Neuronal stem cell (in vitro differentiated cells): ENCODE data around the gene PTPRE.

Experiments used
- DNase-seq: peaks from one replicate; pipeline ENCODE4 v3.0.0-alpha.2; 2013; ENCODE audit warnings: low spot score
- H2AFZ ChIP-seq: one replicate; pipeline ENCODE4 v1.6.1; 2013; ENCODE audit warnings: mild to moderate bottlenecking, low read length, inconsistent platforms
- H2AK5ac ChIP-seq: 2 replicates; pipeline ENCODE4 v1.6.1; 2013; ENCODE audit warnings: low read depth, mild to moderate bottlenecking, inconsistent platforms, low read length, moderate library complexity, mixed read lengths
- H2BK120ac ChIP-seq: 2 replicates; pipeline ENCODE4 v1.6.1; 2013; ENCODE audit warnings: low read depth, mild to moderate bottlenecking, inconsistent platforms, low read length, moderate library complexity, mixed read lengths
- H2BK12ac ChIP-seq: one replicate; pipeline ENCODE4 v1.6.1; 2013; ENCODE audit warnings: low read length, inconsistent platforms
- H2BK15ac ChIP-seq: 2 replicates; pipeline ENCODE4 v1.6.1; 2013; ENCODE audit warnings: mild to moderate bottlenecking, low read length, inconsistent platforms, mixed read lengths
- H2BK5ac ChIP-seq: one replicate; pipeline ENCODE4 v1.6.1; 2013; ENCODE audit warnings: inconsistent platforms, mild to moderate bottlenecking, low read length, moderate library complexity
- H3K14ac ChIP-seq: one replicate; pipeline ENCODE4 v1.6.1; 2013; ENCODE audit warnings: low read length, inconsistent platforms
- H3K18ac ChIP-seq: 2 replicates; pipeline ENCODE4 v1.6.1; 2013; ENCODE audit warnings: low read length, inconsistent platforms
- H3K23ac ChIP-seq: 2 replicates; pipeline ENCODE4 v1.6.1; 2013; ENCODE audit warnings: low read depth, mild to moderate bottlenecking, mixed read lengths, low read length, inconsistent platforms; ENCODE audit not compliant: poor library complexity
- H3K27ac ChIP-seq: replicated peaks from 3 replicates; pipeline ENCODE4 v1.5.1; 2013; ENCODE audit warnings: low read length, inconsistent platforms
- H3K27me3 ChIP-seq, 3 experiments: 2 replicates each; pipeline ENCODE4 v1.6.1; 2013; ENCODE audit warnings: low read length in 3 of 3, mild to moderate bottlenecking in 2 of 3, inconsistent platforms in 1 of 3, low read depth in 1 of 3, mixed read lengths in 1 of 3, moderate library complexity in 1 of 3; ENCODE audit not compliant: control insufficient read depth in 3 of 3, insufficient read depth in 3 of 3
- H3K36me3 ChIP-seq, 2 donors: replicated peaks in 1 of 2; 2 replicates each; pipeline ENCODE4 v1.6.1; 2013; ENCODE audit warnings: low read length in 2 of 2; ENCODE audit not compliant: control insufficient read depth in 2 of 2, insufficient read depth in 2 of 2
- H3K4ac ChIP-seq: 2 replicates; pipeline ENCODE4 v1.6.1; 2013; ENCODE audit warnings: inconsistent platforms, mild to moderate bottlenecking, low read length, moderate library complexity
- H3K4me1 ChIP-seq, 2 donors: 1 replicate in 1 of 2; 2 replicates in 1 of 2; pipeline ENCODE4 v1.6.1; 2013; ENCODE audit warnings: low read length in 2 of 2, low read depth in 1 of 2; ENCODE audit not compliant: control insufficient read depth in 2 of 2, insufficient read depth in 1 of 2
- H3K4me2 ChIP-seq: one replicate; pipeline ENCODE4 v1.6.1; 2013; ENCODE audit warnings: mild to moderate bottlenecking, low read length, inconsistent platforms; ENCODE audit not compliant: insufficient read depth, poor library complexity, severe bottlenecking
- H3K4me3 ChIP-seq, 2 donors: 2 replicates each; pipeline ENCODE4 v1.5.1; 2013; ENCODE audit warnings: low read length in 2 of 2, mild to moderate bottlenecking in 2 of 2, inconsistent platforms in 1 of 2, moderate library complexity in 1 of 2
- H3K79me1 ChIP-seq: one replicate; pipeline ENCODE4 v1.6.1; 2013; ENCODE audit warnings: low read depth, mild to moderate bottlenecking, inconsistent platforms, low read length, moderate library complexity
- H3K9ac ChIP-seq: one replicate; pipeline ENCODE4 v1.6.1; 2013; ENCODE audit warnings: mild to moderate bottlenecking, low read depth, low read length, inconsistent platforms; ENCODE audit not compliant: poor library complexity
- H3K9me3 ChIP-seq, 2 donors: replicated peaks in 1 of 2; 2 replicates each; pipeline versions ENCODE3 to v1.6.1; 2013; ENCODE audit warnings: low read length in 2 of 2, mild to moderate bottlenecking in 2 of 2, inconsistent platforms in 1 of 2, low read depth in 1 of 2, mixed read lengths in 1 of 2, moderate library complexity in 1 of 2; ENCODE audit not compliant: control insufficient read depth in 2 of 2, insufficient read depth in 1 of 2
- H4K8ac ChIP-seq: one replicate; pipeline ENCODE4 v1.6.1; 2013; ENCODE audit warnings: low read depth, mild to moderate bottlenecking, inconsistent platforms, low read length, moderate library complexity
- H4K91ac ChIP-seq: one replicate; pipeline ENCODE4 v1.6.1; 2013; ENCODE audit warnings: low read length, low read depth, mild to moderate bottlenecking, inconsistent platforms; ENCODE audit not compliant: poor library complexity
- WGBS, 2 donors: extraction: QIAGEN DNeasy Blood & Tissue Kit; methylation state at CpG; one replicate each; pipeline ENCODE4 v1.1.7; 2013; ENCODE audit warnings: missing lambda C conversion rate in 2 of 2, mixed read lengths in 1 of 2; ENCODE audit not compliant: insufficient read length in 2 of 2, insufficient replicate concordance in 1 of 2; ENCODE audit errors: extremely low coverage in 2 of 2; 5-methylcytosine and 5-hydroxymethylcytosine counted together

The PTPRE gene

DNA sequence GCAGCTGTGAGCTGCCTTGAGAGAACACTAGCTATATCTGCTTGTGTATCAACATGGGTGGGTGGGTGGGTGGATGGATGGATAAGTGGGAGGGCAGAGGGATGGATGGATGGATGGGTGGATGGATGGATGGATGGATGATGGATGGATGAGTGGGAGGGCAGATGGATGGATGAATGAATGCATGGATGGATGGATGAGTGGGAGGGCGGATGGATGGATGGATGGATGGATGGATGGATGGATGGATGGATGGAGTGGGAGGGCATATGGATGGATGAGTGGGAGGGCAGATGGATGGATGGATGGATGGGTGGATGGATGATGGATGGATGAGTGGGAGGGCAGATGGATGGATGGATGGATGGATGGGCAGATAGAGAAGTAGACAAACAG, 143.2 kb downstream of the PTPRE start:
- Histone ChIP-seq H3K9ac (no peak overlapping the region), H3K18ac (no peak overlapping the region), H2AK5ac (no peak overlapping the region), H3K27ac (no peak overlapping the region), H3K14ac (no peak overlapping the region), H3K27me3 (no peaks in the 10 kb centered on the region), H3K4me1 (peaks cover 0 to 4% of the 10 kb centered on the region in 2 donors), H3K79me1 (no peaks in the 10 kb centered on the region), H4K91ac (no peak overlapping the region), H2BK120ac (no peak overlapping the region), H2BK12ac (no peak overlapping the region), H3K4ac (no peak overlapping the region), H3K9me3 (no peaks in the 10 kb centered on the region), H3K23ac (no peak overlapping the region), H4K8ac (no peak overlapping the region), H2BK15ac (no peak overlapping the region), H2AFZ (no peak overlapping the region), H2BK5ac (no peak overlapping the region), H3K36me3 (no peaks in the 10 kb centered on the region), H3K4me3 (no peak overlapping the region), H3K4me2 (no peak overlapping the region)
- WGBS, 2 donors, result no CpG with 5 or more reads among the region's 1 CpG
- DNase-seq, result no peak

- Histone ChIP-seq H3K14ac (no peak overlapping the region), H3K9me3 (no peaks in the 10 kb centered on the region), H4K91ac (no peak overlapping the region), H4K8ac (no peak overlapping the region), H3K23ac (no peak overlapping the region), H3K18ac (no peak overlapping the region), H3K27me3 (no peaks in the 10 kb centered on the region), H2AK5ac (no peak overlapping the region), H2BK15ac (no peak overlapping the region), H2BK120ac (no peak overlapping the region), H3K79me1 (no peaks in the 10 kb centered on the region), H3K4ac (no peak overlapping the region), H2BK5ac (no peak overlapping the region), H3K4me1 (peaks cover 0 to 4% of the 10 kb centered on the region in 2 donors), H3K4me2 (no peak overlapping the region), H3K36me3 (no peaks in the 10 kb centered on the region), H2BK12ac (no peak overlapping the region), H2AFZ (no peak overlapping the region), H3K9ac (no peak overlapping the region), H3K27ac (no peak overlapping the region), H3K4me3 (no peak overlapping the region)
- no peak for DNase-seq
These were observed 144.0 kb downstream of the PTPRE start for GRCh38 chr10:128050936-128051335.

DNA sequence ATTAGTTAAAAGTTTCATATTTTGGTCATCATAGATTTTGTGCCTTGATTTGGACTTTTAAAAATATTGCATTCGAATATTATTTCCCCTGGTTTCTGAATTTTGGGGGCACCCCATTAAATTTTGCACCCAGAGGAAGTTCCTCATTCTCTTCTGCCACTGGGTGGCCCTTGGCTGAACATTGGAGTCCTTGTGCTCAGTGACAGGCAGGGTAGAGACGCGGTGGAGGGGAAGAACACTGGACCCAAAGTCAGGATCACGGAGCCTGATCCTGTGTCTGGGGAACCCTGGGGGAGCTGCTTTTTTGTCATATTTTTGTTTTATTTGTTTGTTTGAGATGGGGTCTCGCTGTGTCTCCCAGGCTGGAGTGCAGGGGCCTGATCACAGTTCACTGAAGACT, 144.6 kb downstream of the PTPRE start:
- no peaks in the 10 kb centered on the region for H3K36me3 ChIP-seq
- H3K4ac ChIP-seq, result no peak overlapping the region
- no peak overlapping the region for H2AFZ ChIP-seq
- no peak overlapping the region for H4K91ac ChIP-seq
- no peak overlapping the region for H3K14ac ChIP-seq
- H3K9me3 ChIP-seq, result no peaks in the 10 kb centered on the region
- no CpG with 5 or more reads among the region's 5 CpGs for WGBS, 2 donors
- H3K79me1 ChIP-seq, result no peaks in the 10 kb centered on the region
- no peak overlapping the region for H3K4me3 ChIP-seq
- peaks cover 0 to 4% of the 10 kb centered on the region in 2 donors for H3K4me1 ChIP-seq
- no peak overlapping the region for H3K18ac ChIP-seq
- no peak overlapping the region for H3K9ac ChIP-seq
- H3K4me2 ChIP-seq, result no peak overlapping the region
- no peak overlapping the region for H4K8ac ChIP-seq
- no peak for DNase-seq
- H3K23ac ChIP-seq, result no peak overlapping the region
- no peak overlapping the region for H2BK12ac ChIP-seq
- H2BK5ac ChIP-seq, result no peak overlapping the region
- H2AK5ac ChIP-seq, result no peak overlapping the region
- H3K27ac ChIP-seq, result no peak overlapping the region
- no peaks in the 10 kb centered on the region for H3K27me3 ChIP-seq
- H2BK120ac ChIP-seq, result no peak overlapping the region
- no peak overlapping the region for H2BK15ac ChIP-seq

GRCh38 chr10:128052696-128053095, 145.8 kb downstream of the PTPRE start:
- no CpG with 5 or more reads among the region's 7 CpGs for WGBS, 2 donors
- H3K23ac ChIP-seq, result no peak overlapping the region

More at GRCh38 chr10:128052696-128053095, 145.8 kb downstream of the PTPRE start:
- Histone ChIP-seq H3K9ac (no peak overlapping the region), H2BK5ac (no peak overlapping the region), H4K91ac (no peak overlapping the region), H3K27me3 (no peaks in the 10 kb centered on the region), H3K4me1 (no peaks in the 10 kb centered on the region), H2BK12ac (no peak overlapping the region), H3K4me3 (no peak overlapping the region), H3K9me3 (no peaks in the 10 kb centered on the region), H3K79me1 (no peaks in the 10 kb centered on the region), H3K36me3 (no peaks in the 10 kb centered on the region), H2AK5ac (no peak overlapping the region), H2AFZ (no peak overlapping the region), H3K4me2 (no peak overlapping the region), H3K27ac (no peak overlapping the region), H3K18ac (no peak overlapping the region), H2BK15ac (no peak overlapping the region), H2BK120ac (no peak overlapping the region), H3K14ac (no peak overlapping the region), H4K8ac (no peak overlapping the region), H3K4ac (no peak overlapping the region)
- no peak for DNase-seq
